ENCODE data around the gene PDCD7. TPM values are rescaled to one million over a fixed set of nuclear protein-coding genes. Genes with fewer than 3 reads are reported as not detected.
A peak's percentile ranks its signal among the peaks of the same experiment; 100 is the strongest.
"Not testable (repeated sequence)": the region's sequence is repeated elsewhere in the genome, so short reads cannot be mapped to it uniquely, and the experiment has no call there.

PDCD7 gene
- total RNA-seq, 4 donors from 2014 or later, result 12.1 to 20.8 (median 16.6) TPM

GRCh38 chr15:65147902-65148301 is 14.3 kb upstream of the PDCD7 start:
- TF ChIP-seq POLR2A (IDR thresholded peaks at IDR 0.05), result no peak
- TF ChIP-seq CTCF (IDR thresholded peaks at IDR 0.05), result no peak
- Histone ChIP-seq H3K4me1 (no peaks in the 10 kb centered on the region), H3K27ac (no peak overlapping the region), H3K4me3 (no peak overlapping the region), H3K9me3 (no peaks in the 10 kb centered on the region), H3K36me3 (peaks cover 0 to 74% (median 15%) of the 10 kb centered on the region in 3 donors), H3K27me3 (no peaks in the 10 kb centered on the region)
- intact Hi-C loops (cut with DNase I), result no loop called here
- WGBS, 2 donors, result 69 to 70% methylated on average over 3 of the region's 3 CpGs
- DNase-seq, result no peak

- no peak for DNase-seq
- intact Hi-C loops (cut with DNase I), result no loop called here
- Histone ChIP-seq H3K9me3 (no peaks in the 10 kb centered on the region), H3K27ac (no peak overlapping the region), H3K4me1 (no peaks in the 10 kb centered on the region), H3K4me3 (no peak overlapping the region), H3K36me3 (peaks cover 0 to 59% (median 6%) of the 10 kb centered on the region in 3 donors), H3K27me3 (no peaks in the 10 kb centered on the region)
- WGBS, 2 donors, result 53 to 83% methylated on average over 1 to 4 of the region's 4 CpGs
- TF ChIP-seq POLR2A (IDR thresholded peaks at IDR 0.05) (no peak), CTCF (IDR thresholded peaks at IDR 0.05) (no peak)
These were observed 12.8 kb upstream of the PDCD7 start for GRCh38 chr15:65146438-65146837.

- WGBS, 2 donors, result 90 to 92% methylated on average over 6 of the region's 6 CpGs
- H3K27me3 ChIP-seq; H3K27ac ChIP-seq; H3K4me3 ChIP-seq; DNase-seq; H3K4me1 ChIP-seq; H3K36me3 ChIP-seq; H3K9me3 ChIP-seq; intact Hi-C loops (cut with DNase I): not testable (repeated sequence)
These were observed 5.0 kb upstream of the PDCD7 start for GRCh38 chr15:65138631-65139030.

GRCh38 chr15:65137893-65138292 is 4.3 kb upstream of the PDCD7 start:
- H3K27ac ChIP-seq; intact Hi-C loops (cut with DNase I); H3K4me1 ChIP-seq; H3K4me3 ChIP-seq; H3K36me3 ChIP-seq; H3K9me3 ChIP-seq; H3K27me3 ChIP-seq; DNase-seq: not testable (repeated sequence)
- WGBS, 2 donors, result 90 to 93% methylated on average over 4 of the region's 4 CpGs

GRCh38 chr15:65137089-65137488 is 3.5 kb upstream of the PDCD7 start:
- WGBS, 2 donors, result 88 to 92% methylated on average over 4 to 6 of the region's 7 CpGs
- peaks cover 6 to 16% (median 10%) of the 10 kb centered on the region in 3 donors for H3K4me1 ChIP-seq
- H3K9me3 ChIP-seq; DNase-seq; H3K36me3 ChIP-seq; intact Hi-C loops (cut with DNase I); H3K27ac ChIP-seq; H3K27me3 ChIP-seq; H3K4me3 ChIP-seq: not testable (repeated sequence)

- peaks cover 0 to 17% (median 0%) of the 10 kb centered on the region in 3 donors for H3K36me3 ChIP-seq
- no peak for DNase-seq
- H3K27me3 ChIP-seq, result no peaks in the 10 kb centered on the region
- no peak overlapping the region for H3K4me3 ChIP-seq
- H3K27ac ChIP-seq, result no peak overlapping the region
- intact Hi-C loops (cut with DNase I), result no loop called here
- H3K9me3 ChIP-seq, result no peaks in the 10 kb centered on the region
- TF ChIP-seq CTCF (IDR thresholded peaks at IDR 0.05), result no peak
- no peak for TF ChIP-seq POLR2A (IDR thresholded peaks at IDR 0.05)
- H3K4me1 ChIP-seq, result peaks cover 16 to 39% (median 24%) of the 10 kb centered on the region in 3 donors
- 88 to 91% methylated on average over 5 to 8 of the region's 8 CpGs for WGBS, 2 donors
These were observed 930 bp upstream of the PDCD7 start for GRCh38 chr15:65134538-65134937.

- peaks cover 8 to 32% (median 10%) of the 10 kb centered on the region in 3 donors for H3K36me3 ChIP-seq
- H3K4me3 ChIP-seq, result peak overlapping the region; percentile 67 to 91 (median 88)
- WGBS, 2 donors, result 0% methylated on average over 9 to 12 of the region's 93 CpGs
- no peaks in the 10 kb centered on the region for H3K9me3 ChIP-seq
- DNase-seq, result no peak
- intact Hi-C loops (cut with DNase I), result no loop called here
- H3K27ac ChIP-seq, result peak overlapping the region; percentile 87 to 94 (median 92)
- peaks cover 16 to 55% (median 24%) of the 10 kb centered on the region in 3 donors for H3K4me1 ChIP-seq
- H3K27me3 ChIP-seq, result no peaks in the 10 kb centered on the region
- peak in 1 of 6 experiments; percentile 9 for TF ChIP-seq CTCF (IDR thresholded peaks at IDR 0.05)
- no peak for TF ChIP-seq POLR2A (IDR thresholded peaks at IDR 0.05)
These were observed 595 bp downstream of the PDCD7 start for GRCh38 chr15:65132878-65133547.
